ENCODE results near the gene TPT1. TPM values are rescaled to one million over a fixed set of nuclear protein-coding genes. Genes with fewer than 3 reads are reported as not detected.

TPT1 gene
- total and polyA plus RNA-seq, 4 donors: 3,196 to 18,191 (median 5,218) TPM

- intact Hi-C loops (cut with DNase I): no loop called here
- H3K27me3 ChIP-seq (ENCODE audit: control insufficient read depth in 1 of 2, insufficient read depth in 2 of 2, low read length in 1 of 2): no peaks in the 10 kb centered on the region
- 83 to 93% methylated on average over 2 of the region's 2 CpGs for WGBS, 2 donors
- no peak overlapping the region for H3K4me3 ChIP-seq (ENCODE audit: low read length in 2 of 2)
- ATAC-seq (ENCODE audit: low FRiP score) (no peak), DNase-seq (no peak)
- no peaks in the 10 kb centered on the region for H3K4me1 ChIP-seq (ENCODE audit: control insufficient read depth in 1 of 2, insufficient read depth in 2 of 2, low read length in 2 of 2)
- no peak overlapping the region for H3K27ac ChIP-seq (ENCODE audit: low read depth in 1 of 2, low read length in 2 of 2)
- H3K9me3 ChIP-seq (ENCODE audit: control insufficient read depth, low read length): no peaks in the 10 kb centered on the region
- no peaks in the 10 kb centered on the region for H3K36me3 ChIP-seq (ENCODE audit: control insufficient read depth in 1 of 2, insufficient read depth in 2 of 2, low read length in 1 of 2)
Observed at GRCh38 chr13:45298206-45298505, 42.8 kb downstream of the TPT1 start.

GRCh38 chr13:45297456-45298205, 43.4 kb downstream of the TPT1 start:
- ATAC-seq (ENCODE audit: low FRiP score) (no peak), DNase-seq (no peak)
- no peaks in the 10 kb centered on the region for H3K36me3 ChIP-seq (ENCODE audit: control insufficient read depth in 1 of 2, insufficient read depth in 2 of 2, low read length in 1 of 2)
- no peak overlapping the region for H3K4me3 ChIP-seq (ENCODE audit: low read length in 2 of 2)
- H3K9me3 ChIP-seq (ENCODE audit: control insufficient read depth, low read length): no peaks in the 10 kb centered on the region
- H3K27me3 ChIP-seq (ENCODE audit: control insufficient read depth in 1 of 2, insufficient read depth in 2 of 2, low read length in 1 of 2): no peaks in the 10 kb centered on the region
- intact Hi-C loops (cut with DNase I): no loop called here
- WGBS, 2 donors: 80 to 84% methylated on average over 7 of the region's 7 CpGs
- H3K27ac ChIP-seq (ENCODE audit: low read depth in 1 of 2, low read length in 2 of 2): no peak overlapping the region
- no peaks in the 10 kb centered on the region for H3K4me1 ChIP-seq (ENCODE audit: control insufficient read depth in 1 of 2, insufficient read depth in 2 of 2, low read length in 2 of 2)

- intact Hi-C loops (cut with DNase I): no loop called here
- DNase-seq (no peak), ATAC-seq (ENCODE audit: low FRiP score) (no peak)
- H3K27me3 ChIP-seq (ENCODE audit: control insufficient read depth in 1 of 2, insufficient read depth in 2 of 2, low read length in 1 of 2): no peaks in the 10 kb centered on the region
- H3K9me3 ChIP-seq (ENCODE audit: control insufficient read depth, low read length): no peaks in the 10 kb centered on the region
- H3K27ac ChIP-seq (ENCODE audit: low read depth in 1 of 2, low read length in 2 of 2): no peak overlapping the region
- H3K36me3 ChIP-seq (ENCODE audit: control insufficient read depth in 1 of 2, insufficient read depth in 2 of 2, low read length in 1 of 2): no peaks in the 10 kb centered on the region
- no peaks in the 10 kb centered on the region for H3K4me1 ChIP-seq (ENCODE audit: control insufficient read depth in 1 of 2, insufficient read depth in 2 of 2, low read length in 2 of 2)
- H3K4me3 ChIP-seq (ENCODE audit: low read length in 2 of 2): no peak overlapping the region
Observed at GRCh38 chr13:45296259-45296658, 44.7 kb downstream of the TPT1 start.

- no peaks in the 10 kb centered on the region for H3K4me1 ChIP-seq (ENCODE audit: control insufficient read depth in 1 of 2, insufficient read depth in 2 of 2, low read length in 2 of 2)
- no peak overlapping the region for H3K27ac ChIP-seq (ENCODE audit: low read depth in 1 of 2, low read length in 2 of 2)
- ATAC-seq (ENCODE audit: low FRiP score) (no peak), DNase-seq (no peak)
- H3K27me3 ChIP-seq (ENCODE audit: control insufficient read depth in 1 of 2, insufficient read depth in 2 of 2, low read length in 1 of 2): no peaks in the 10 kb centered on the region
- no peaks in the 10 kb centered on the region for H3K9me3 ChIP-seq (ENCODE audit: control insufficient read depth, low read length)
- H3K4me3 ChIP-seq (ENCODE audit: low read length in 2 of 2): no peak overlapping the region
- H3K36me3 ChIP-seq (ENCODE audit: control insufficient read depth in 1 of 2, insufficient read depth in 2 of 2, low read length in 1 of 2): no peaks in the 10 kb centered on the region
- WGBS, 2 donors: 78 to 79% methylated on average over 7 of the region's 7 CpGs
- intact Hi-C loops (cut with DNase I): no loop called here
Observed at GRCh38 chr13:45295536-45295935, 45.4 kb downstream of the TPT1 start.

- H3K4me1 ChIP-seq (ENCODE audit: control insufficient read depth in 1 of 2, insufficient read depth in 2 of 2, low read length in 2 of 2): no peaks in the 10 kb centered on the region
- no peak overlapping the region for H3K27ac ChIP-seq (ENCODE audit: low read depth in 1 of 2, low read length in 2 of 2)
- DNase-seq (no peak), ATAC-seq (ENCODE audit: low FRiP score) (no peak)
- no peaks in the 10 kb centered on the region for H3K27me3 ChIP-seq (ENCODE audit: control insufficient read depth in 1 of 2, insufficient read depth in 2 of 2, low read length in 1 of 2)
- no peak overlapping the region for H3K4me3 ChIP-seq (ENCODE audit: low read length in 2 of 2)
- H3K9me3 ChIP-seq (ENCODE audit: control insufficient read depth, low read length): no peaks in the 10 kb centered on the region
- WGBS, 2 donors: 97 to 100% methylated on average over 1 of the region's 1 CpG
- H3K36me3 ChIP-seq (ENCODE audit: control insufficient read depth in 1 of 2, insufficient read depth in 2 of 2, low read length in 1 of 2): no peaks in the 10 kb centered on the region
- intact Hi-C loops (cut with DNase I): no loop called here
Observed at GRCh38 chr13:45292176-45292575, 48.8 kb downstream of the TPT1 start.

- Histone ChIP-seq H3K36me3 (ENCODE audit: control insufficient read depth in 1 of 2, insufficient read depth in 2 of 2, low read length in 1 of 2) (no peaks in the 10 kb centered on the region), H3K27me3 (ENCODE audit: control insufficient read depth in 1 of 2, insufficient read depth in 2 of 2, low read length in 1 of 2) (no peaks in the 10 kb centered on the region), H3K4me1 (ENCODE audit: control insufficient read depth in 1 of 2, insufficient read depth in 2 of 2, low read length in 2 of 2) (no peaks in the 10 kb centered on the region), H3K27ac (ENCODE audit: low read depth in 1 of 2, low read length in 2 of 2) (no peak overlapping the region), H3K4me3 (ENCODE audit: low read length in 2 of 2) (no peak overlapping the region), H3K9me3 (ENCODE audit: control insufficient read depth, low read length) (no peaks in the 10 kb centered on the region)
- intact Hi-C loops (cut with DNase I): no loop called here
- WGBS, 2 donors: 90 to 91% methylated on average over 3 of the region's 3 CpGs
- DNase-seq: no peak
- ATAC-seq (ENCODE audit: low FRiP score): no peak
Observed at GRCh38 chr13:45289936-45290563, 50.9 kb downstream of the TPT1 start.

Other genes with a start within 250 kb of the TPT1 start
- gene GTF2F2, start 220.7 kb downstream of the TPT1 start, total RNA-seq: 10 to 100 TPM; 11.5 to 13.3 TPM
- 10 to 100 TPM; 10.5 to 16.5 TPM for gene GTF2F2, start 220.7 kb downstream of the TPT1 start, polyA plus RNA-seq
- under 1 TPM in 1 of 2 donors, not detected in 1; 0.60 TPM for gene KCTD4, start 140.1 kb downstream of the TPT1 start, total RNA-seq
- under 1 TPM; 0.25 to 0.26 TPM for gene KCTD4, start 140.1 kb downstream of the TPT1 start, polyA plus RNA-seq
- 10 to 100 TPM; 22.2 to 31.9 TPM for gene SLC25A30, start 77.2 kb upstream of the TPT1 start, total RNA-seq
- 10 to 100 TPM; 12.3 to 21.4 TPM for gene SLC25A30, start 77.2 kb upstream of the TPT1 start, polyA plus RNA-seq
- 10 to 100 TPM; 34.3 to 39.3 TPM for gene COG3, start 123.8 kb upstream of the TPT1 start, total RNA-seq
- gene COG3, start 123.8 kb upstream of the TPT1 start, polyA plus RNA-seq: 10 to 100 TPM in 1 of 2 donors, 1 to 10 TPM in 1; 7.4 to 19.0 TPM

Data from aorta (tissue), 5 donors.